Measurements from ENCODE around the gene REXO5.

REXO5 gene

DNA sequence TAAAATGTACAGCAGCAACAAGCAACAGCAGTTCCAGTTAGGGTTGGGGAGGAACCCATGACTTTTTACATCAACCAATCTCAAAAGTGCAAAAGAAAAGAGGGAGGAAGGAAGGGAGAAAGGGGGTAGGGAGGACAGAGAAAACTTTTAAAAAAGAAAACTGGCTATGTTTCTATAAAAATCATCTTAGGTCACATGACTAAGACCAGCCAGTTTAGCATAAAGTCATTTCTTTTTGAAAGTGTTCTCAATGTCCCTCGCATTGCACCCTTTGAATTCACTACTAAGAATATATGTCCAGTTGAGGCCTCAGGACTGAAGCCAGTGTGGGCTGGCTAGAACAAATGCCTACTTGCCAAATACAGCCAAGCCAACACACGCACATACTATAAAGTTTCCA lies 64.9 kb downstream of the REXO5 start:
- no peak for DNase-seq (ENCODE audit: extremely low read depth in 1 of 2, low read depth in 1 of 2)

DNA sequence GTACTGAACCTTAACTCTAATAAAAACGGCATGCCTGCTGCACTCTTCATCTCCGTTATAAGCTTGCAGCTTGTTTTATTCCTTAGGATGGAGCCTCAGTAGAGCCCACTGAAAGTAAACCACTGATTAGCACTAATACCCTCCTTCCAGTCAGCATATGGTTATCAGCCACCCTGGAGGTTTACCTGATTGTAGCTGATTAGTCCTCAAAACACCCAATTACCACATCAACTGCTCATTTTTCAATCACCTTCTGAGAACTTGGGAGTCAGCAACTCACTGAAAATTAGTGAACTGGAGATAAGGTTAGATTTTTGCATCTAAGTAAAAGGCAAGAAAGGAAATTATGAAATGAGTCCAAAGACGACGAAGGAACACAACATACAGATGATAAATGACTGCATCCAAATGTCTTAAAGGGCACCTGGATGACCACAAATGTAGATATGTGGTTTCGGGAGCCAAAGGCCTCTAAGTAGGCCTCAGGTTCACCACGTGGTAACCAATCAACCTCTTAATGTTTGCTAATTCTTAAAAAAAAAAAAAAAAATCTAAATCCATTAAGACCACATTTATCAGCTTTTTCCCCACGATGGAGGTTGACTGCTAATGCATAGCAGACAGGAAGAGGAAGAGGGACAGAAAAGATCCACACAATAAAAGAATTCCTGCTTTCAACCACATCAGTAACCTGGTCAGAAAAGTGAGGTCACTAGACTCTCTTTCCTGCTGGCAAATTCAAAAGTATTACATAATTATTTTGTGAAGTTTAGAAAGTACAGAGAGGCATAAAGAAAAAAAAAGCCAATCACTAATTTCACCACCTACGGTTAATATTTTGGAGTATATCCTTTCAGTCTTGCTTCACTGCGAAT lies 65.9 kb downstream of the REXO5 start:
- no peak for DNase-seq (ENCODE audit: extremely low read depth in 1 of 2, low read depth in 1 of 2)

DNA sequence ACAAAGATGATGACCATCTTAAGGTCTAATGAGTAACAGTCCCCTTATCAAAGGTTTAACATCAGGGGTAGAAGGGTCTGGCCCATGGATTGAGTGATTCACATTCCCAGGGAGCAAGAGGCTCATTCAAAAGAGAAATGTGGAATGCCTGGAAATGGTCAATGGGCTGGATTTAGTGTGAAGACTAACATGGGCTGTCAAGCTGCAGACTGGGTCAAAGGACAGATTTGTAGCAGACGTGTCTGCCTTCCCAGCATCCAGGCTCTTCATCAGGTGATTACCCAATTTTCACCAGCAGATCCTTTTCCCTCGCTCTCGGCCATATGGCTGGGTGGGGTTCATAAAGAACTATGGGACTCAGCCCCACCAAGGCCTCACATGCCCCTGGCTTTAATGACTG lies 67.0 kb downstream of the REXO5 start:
- no peak for DNase-seq (ENCODE audit: extremely low read depth in 1 of 2, low read depth in 1 of 2)

DNA sequence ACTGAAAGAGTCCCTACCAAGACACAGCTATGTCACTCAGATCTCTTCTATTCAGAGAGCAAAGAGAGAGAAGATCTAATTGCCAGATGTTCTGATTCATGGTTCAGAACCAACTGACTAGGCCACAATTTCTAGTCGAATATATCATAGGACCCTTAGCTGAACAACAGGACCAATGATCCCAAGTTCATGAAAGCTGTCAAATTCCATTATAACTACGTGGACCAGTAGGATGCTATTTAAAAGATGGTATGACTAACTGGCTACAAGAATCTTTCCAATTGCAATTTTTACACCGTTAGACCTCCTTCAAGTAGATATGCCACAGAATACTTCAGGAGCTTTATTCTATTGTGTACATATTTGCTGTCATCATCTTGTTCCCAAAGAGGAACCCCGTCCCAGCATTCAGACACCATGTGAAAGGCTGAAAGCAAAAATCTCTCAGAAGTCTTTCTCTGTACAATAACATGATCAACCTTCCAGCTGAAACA lies 67.8 kb downstream of the REXO5 start:
- DNase-seq (ENCODE audit: extremely low read depth in 1 of 2, low read depth in 1 of 2) = no peak

DNA sequence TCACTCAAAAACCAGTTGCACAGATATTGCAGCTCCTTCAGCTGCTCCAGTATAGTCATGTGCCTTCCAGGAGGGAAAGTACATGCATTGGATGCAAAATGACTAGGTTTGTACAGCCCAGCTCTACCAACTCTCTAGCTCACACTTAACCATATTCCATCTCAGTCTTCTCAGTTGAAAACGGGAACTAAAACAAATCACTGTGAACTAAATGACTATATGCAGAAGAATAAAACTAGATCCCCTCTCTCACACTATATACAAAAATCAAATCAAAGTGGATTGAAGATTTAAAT lies 69.0 kb downstream of the REXO5 start:
- DNase-seq (ENCODE audit: extremely low read depth in 1 of 2, low read depth in 1 of 2) = no peak

DNA sequence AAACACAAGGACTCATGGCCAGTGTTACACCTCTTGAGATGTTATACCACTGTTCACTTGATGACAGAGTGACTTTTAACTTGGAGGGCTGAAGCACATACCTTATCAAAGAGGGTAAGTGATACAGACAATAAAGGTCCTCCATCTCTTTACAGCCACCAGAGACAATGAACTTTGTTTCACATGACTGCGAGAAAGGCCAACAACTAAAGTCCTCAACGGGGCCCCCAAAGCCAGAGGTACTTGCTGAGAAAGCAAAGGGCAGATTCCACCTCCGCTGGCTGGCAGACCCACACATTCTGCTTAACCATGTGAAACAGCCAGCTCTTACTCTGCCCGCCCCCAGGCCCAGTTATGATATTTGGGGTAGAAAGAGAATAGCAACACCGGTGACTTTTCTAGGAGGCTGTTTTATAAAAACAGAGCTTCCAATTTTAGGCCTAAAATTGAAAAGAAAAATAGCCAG lies 72.4 kb downstream of the REXO5 start:
- no peak for DNase-seq (ENCODE audit: extremely low read depth in 1 of 2, low read depth in 1 of 2)

GRCh38 chr16:20879175-20880040 lies 73.1 kb downstream of the REXO5 start:
- DNase-seq (ENCODE audit: extremely low read depth in 1 of 2, low read depth in 1 of 2) = no peak

- no peak for DNase-seq (ENCODE audit: extremely low read depth in 1 of 2, low read depth in 1 of 2)
Measured at GRCh38 chr16:20880867-20881502, 74.7 kb downstream of the REXO5 start.

DNA sequence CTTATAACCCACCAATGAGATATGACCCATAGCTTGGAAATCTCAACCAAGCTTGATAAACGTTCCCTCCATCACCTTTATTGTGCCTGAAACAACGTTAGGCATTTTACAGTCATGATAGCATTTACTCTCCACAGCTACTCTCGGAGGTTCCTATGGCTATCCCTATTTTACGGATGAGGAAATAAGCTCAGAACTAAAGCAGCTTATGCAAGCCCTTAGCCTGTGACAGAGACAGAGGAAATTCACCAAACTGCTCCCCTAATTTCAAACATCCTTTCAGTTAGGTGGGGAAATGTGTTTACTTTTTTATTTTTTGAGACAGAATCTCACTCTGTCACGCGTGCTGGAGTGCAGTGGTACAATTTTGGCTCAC lies 75.2 kb downstream of the REXO5 start:
- DNase-seq (ENCODE audit: extremely low read depth in 1 of 2, low read depth in 1 of 2) = no peak

DNA sequence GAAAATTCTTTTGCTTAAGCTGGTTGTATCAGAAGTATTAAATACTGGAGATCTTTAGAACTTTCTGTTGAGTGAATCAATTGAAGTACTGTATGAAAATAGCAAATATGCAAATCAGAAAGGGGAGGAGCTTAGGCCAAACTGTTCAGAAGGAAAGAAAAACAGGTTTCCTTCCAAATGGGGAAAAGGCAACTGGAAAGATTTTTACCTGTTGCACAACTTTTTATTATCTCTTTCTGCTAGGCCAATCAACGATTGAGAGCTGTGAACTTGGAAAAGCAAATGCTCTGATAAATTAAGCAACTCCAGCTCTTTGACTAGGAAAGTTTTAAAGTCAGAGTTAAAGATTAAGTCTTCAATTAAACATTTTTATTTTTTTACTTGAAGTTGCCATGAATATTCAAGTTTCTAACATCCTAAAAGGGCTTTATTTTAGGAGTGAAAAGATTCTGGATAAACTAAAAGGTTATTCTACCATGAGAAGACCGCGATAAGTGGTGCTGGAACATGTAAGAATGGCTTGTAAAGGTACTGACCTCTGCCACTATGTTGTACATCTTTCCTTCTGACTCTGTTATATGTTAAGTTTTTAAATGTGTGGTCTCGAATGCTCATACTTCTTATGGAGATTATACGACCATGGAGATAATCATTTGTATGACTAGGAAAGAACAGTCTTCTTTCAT lies 77.4 kb downstream of the REXO5 start:
- no peak for DNase-seq (ENCODE audit: extremely low read depth in 1 of 2, low read depth in 1 of 2)

DNA sequence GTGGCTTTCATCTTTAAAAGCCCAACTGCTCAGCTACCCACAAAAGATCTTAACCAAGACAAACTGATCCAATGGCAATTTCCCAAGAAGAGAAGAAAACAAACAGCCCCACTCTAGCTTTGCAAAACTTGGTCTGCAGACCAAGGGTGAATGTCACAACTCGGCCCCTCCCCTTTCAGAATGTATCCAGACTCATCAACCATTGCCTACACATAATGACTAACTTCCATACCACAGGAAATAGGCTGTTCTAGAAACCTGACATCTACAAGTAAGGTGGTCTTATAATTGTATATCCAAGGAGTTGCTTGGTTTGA lies 77.9 kb downstream of the REXO5 start:
- no peak for DNase-seq (ENCODE audit: extremely low read depth in 1 of 2, low read depth in 1 of 2)

DNA sequence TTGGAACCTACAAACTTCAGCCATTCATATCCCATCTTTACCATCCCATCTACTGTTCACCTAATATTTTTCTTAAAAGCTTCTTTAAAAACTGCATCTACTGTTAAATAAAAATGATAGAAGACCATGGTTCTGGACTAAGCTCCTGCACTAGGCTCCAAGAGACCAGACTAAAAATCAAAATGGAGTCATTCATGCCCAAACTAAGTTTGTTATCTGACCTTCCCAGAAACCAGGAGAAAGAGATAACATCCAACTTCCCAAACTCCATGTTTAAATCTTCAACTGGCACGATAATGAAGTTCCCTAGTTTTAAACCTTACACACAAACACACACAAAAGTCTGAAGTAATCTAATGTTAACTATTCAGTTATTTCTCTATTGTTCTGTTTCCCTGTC lies 80.0 kb downstream of the REXO5 start:
- DNase-seq (ENCODE audit: extremely low read depth in 1 of 2, low read depth in 1 of 2) = no peak

DNA sequence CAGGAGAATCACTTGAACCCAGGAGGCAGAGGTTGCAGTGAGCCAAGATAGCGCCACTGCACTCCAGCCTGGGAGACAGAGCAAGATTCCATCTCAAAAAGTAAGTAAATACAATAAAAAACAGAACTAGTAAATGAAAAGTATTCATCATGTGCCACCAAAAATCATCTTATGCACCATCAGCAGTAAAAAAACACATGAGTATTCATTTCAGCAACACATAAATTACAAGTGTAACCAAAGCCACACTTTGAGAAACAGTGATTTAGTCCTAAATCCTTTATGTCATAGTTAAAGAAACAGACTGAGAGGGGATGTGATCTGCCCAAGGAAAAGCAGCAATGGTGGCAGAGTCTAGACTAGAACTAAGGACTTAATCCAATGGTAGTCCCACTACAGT lies 80.9 kb downstream of the REXO5 start:
- no peak for DNase-seq (ENCODE audit: extremely low read depth in 1 of 2, low read depth in 1 of 2)

GRCh38 chr16:20889625-20890275 lies 83.4 kb downstream of the REXO5 start:
- DNase-seq (ENCODE audit: extremely low read depth in 1 of 2, low read depth in 1 of 2) = no peak

DNA sequence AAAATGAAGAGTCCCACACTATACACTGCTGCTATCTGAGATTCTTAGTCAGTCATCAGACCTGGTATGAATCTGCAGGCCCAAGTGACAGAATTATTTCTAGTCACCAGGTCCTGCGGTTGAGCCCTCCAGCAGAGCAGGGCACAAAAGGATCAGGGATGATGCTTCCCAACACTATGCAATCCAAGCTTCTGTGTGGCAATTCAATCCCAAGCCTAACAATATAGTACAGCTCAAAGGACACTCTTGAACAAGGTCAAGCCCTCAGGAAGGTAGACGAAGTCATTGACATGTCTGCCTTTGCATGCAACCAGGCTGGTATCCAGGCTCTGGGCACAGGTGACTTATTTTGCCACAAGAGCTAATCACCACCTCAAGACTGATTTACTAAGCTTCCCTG lies 88.1 kb downstream of the REXO5 start:
- no peak for DNase-seq (ENCODE audit: extremely low read depth in 1 of 2, low read depth in 1 of 2)

DNA sequence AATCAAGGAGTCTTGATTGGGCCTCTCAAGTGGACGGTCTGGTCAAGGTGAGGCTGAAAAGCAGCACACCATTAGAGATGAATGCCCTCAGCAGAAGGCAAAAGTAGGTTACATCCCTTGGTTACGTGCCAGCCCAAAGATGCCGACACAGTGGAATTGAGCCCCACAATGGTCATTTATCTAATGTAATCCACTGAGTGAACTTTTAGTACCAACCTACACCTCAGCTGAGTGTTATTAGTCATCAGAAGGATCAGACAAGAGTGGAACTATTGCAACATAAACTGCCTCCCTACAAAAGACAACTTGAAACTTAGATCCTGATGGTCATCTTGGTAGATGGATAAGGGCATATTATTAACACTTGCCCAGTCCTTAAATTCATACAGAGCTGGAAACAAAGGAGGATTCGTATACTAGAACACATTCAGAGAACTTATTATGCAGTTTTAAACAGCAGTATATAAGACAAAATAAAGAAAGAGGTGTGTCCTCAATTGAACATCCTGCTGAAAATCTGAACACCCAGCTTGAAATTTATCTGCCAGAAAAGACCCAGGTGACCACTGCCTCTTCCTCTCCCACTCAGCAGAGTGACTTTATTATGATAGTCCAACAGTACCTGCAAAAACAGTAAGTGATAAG lies 91.0 kb downstream of the REXO5 start:
- DNase-seq (ENCODE audit: extremely low read depth in 1 of 2, low read depth in 1 of 2) = no peak

DNA sequence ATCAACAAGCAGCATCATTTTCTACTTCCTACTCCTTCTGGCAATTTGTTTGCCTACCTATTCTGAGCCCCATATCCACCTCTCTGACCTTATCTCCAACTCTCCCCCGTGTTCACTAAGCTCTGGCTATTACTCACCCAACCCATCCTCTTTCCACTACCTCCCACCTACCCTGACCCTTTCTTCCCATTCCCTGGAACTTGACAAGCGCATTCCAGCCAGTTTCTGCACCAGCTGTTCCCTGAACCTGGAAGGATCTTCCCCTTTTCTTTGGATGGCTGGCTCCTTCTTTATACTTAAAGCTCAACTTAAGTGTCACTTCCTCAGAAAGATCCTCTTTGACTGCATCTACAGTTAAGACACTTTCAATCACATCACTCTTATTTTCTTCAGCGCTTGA lies 91.6 kb downstream of the REXO5 start:
- DNase-seq (ENCODE audit: extremely low read depth in 1 of 2, low read depth in 1 of 2) = no peak

- no peak for DNase-seq (ENCODE audit: extremely low read depth in 1 of 2, low read depth in 1 of 2)
Measured at GRCh38 chr16:20899071-20899470, 92.7 kb downstream of the REXO5 start.
